Activated CD8-positive, alpha-beta memory T cell treated with anti-CD3 and anti-CD28 coated beads for 36 hours (primary cell): ENCODE results near the gene NID1. TPM values are rescaled to one million over a fixed set of nuclear protein-coding genes. Genes with fewer than 3 reads are reported as not detected.
"Not testable (repeated sequence)": the region's sequence is repeated elsewhere in the genome, so short reads cannot be mapped to it uniquely, and the experiment has no call there.

Experiments
- CTCF ChIA-PET: fragments of 350-600 bp; sonication (Branson Sonifier 250); formaldehyde crosslinking; loops from one replicate; lab custom pipeline; 2021; ENCODE audit warnings: antibody characterized with exemption; lab: Charles Lee
- POLR2A ChIA-PET: fragments of 350-600 bp; sonication (Branson Sonifier 250); formaldehyde crosslinking; loops from one replicate; lab custom pipeline; 2021; ENCODE audit warnings: antibody characterized with exemption; lab: Charles Lee
- total RNA-seq, 2 experiments: library from RNA; stranded (reverse); gene quantifications; one replicate each; pipeline ENCODE4 v1.2.3, GENCODE V29; 2021

NID1 gene
- total RNA-seq, 2 experiments from 2014 or later, result 0.08 TPM

DNA sequence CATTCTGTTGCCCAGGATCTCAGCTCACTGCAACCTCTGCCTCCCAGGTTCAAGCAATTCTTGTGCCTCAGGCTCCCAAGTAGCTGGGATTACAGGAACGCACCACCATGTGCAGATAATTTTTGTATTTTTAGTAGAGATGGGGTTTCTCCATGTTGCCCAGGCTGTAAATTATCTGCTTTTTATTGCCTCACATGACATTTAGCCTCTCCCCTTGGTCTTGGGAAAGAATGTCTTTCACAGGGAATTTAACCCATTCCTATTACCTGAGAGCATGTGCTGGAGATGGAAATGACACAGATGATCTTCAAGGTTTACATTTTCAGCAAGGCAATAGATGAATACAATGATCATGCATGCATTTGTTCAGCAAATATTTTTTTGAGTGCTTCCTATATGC, 75.8 kb downstream of the NID1 start:
- POLR2A ChIA-PET, result no interaction called here
- CTCF ChIA-PET, result interaction anchor here (0.6 kb wide), 1 partner anchor 10 kb away, joined by 3 read pairs; no protein-coding TSS in a partner anchor

DNA sequence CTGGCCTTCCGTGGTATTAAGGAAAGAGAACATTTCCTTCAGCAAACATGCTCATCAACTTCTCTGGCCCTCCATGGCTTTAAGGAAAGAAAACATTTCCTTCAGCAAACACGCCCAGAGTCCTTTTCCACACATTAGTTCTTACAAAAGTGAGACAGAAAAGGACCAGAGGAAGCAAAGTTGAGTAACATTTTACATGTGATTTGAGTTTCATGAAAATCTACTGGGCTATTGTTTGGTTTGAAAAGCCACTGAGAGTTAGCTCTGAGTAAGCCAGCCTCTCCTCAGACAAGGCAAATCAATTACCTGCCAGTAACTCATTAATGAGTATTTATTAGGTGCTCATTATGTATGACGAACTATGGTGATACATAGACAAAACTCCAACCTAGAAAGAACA, 78.0 kb downstream of the NID1 start:
- POLR2A ChIA-PET, result no interaction called here

DNA sequence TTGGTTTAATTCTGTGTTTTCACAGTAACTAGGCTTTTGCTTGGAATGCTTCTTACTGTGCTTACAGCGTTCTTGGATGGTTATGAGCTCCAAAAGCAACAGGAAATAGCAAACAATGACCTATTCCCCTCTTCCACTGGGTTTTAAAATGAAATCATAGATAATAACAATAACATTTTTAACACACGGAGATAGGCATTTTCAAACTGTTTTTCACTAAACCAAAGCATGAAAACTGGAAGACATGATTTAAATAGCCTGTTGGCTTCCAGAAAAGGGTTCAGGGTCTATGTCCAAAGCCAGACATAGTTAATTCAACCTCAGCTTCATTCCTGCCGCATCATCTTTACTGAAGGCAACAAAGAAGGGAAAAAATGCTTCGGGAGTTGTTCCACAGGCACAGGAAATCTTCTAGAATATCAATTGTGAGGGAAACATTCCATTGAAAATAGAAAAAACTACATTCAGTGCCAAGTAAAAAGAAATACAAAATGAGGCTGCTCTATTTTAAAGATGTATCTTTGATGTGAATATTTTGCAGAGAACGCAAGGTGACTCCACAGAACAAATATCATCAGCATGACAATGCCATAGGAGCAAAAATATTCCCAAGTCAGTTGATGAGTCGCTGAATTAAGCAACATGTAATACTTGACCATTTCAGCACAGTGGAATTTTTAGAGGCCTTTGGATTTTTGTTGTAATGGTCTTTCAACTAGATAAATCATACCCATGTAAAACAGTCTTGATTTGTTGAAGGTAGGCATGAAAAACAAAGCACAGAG, 80.7 kb downstream of the NID1 start:
- ChIA-PET CTCF (interaction anchor here (2.1 kb wide), 1 partner anchor 12 kb away, joined by 8 read pairs; no protein-coding TSS in a partner anchor), POLR2A (no interaction called here)

More for the DNA sequence above, 78.0 kb downstream of the NID1 start:
- CTCF ChIA-PET, result no interaction called here

DNA sequence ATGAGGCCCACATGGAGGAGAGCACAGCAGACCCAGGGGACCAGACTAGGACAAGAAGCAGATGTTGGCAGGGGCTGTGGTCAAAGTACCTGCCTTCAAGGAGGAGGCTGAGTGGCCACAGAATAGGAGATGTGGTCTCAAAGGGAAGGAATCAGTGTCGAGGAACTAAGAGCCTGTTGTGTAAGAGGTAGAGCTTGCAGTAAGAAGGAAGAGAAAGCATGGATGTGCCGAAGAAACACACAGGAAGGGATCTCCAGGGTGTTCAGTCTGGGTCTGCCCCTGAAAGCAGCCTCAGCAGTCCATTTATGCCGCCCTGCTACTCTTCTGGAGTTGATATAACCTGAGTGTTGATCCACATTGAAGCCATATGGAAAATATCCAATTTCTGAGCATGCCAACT, 83.9 kb downstream of the NID1 start:
- POLR2A ChIA-PET, result no interaction called here
- CTCF ChIA-PET, result no interaction called here

DNA sequence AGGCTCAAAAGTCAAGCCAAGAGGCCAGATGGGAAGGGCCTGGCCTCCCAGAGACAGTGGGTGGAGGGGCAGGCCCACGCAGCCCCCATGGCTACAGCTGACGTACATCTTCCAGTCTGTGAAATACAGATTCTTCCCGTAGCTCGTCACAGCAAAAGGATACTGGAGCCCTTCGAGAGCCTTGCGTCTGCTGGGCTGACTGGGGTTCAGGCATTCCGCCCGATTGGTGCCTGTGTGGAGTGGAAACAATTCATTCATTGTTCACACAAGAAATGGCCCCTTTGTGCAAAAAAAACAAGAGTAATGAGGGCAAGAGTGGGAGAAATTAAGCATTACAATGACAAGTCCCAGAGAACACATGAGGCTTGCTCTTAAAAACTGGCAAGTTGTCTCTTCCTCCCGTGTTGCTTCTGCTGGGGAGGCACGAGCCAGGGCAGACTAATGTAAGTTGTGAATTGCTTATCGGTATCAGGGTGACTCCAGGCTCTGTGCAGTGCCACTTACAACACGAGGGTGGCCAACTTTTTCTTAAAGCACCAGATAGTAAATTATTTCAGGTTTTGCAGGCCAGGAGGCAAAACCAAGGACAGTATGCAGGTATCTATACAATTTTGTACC, 85.1 kb downstream of the NID1 start:
- POLR2A ChIA-PET, result no interaction called here
- CTCF ChIA-PET, result interaction anchor here (0.5 kb wide), 1 partner anchor 9 kb away, joined by 3 read pairs; no protein-coding TSS in a partner anchor

DNA sequence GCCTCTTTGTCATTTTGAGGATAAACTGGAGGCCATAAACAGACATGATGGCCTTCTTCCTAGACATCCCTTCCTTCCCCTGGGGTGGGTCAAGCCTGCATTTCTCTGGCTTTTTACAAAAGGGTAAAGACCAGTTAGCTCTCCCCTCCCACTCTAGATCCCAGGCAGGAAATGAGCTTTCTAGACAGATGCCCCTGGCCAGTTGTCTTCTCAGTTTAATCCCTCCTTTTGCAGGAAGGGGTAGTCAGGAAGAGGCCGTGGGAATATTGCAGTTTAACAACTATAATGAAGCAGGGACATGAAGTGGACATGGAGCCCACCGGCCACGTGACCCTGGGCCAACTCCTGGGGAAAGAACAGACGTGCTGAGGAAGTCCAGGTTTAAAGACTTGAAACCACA, 85.7 kb downstream of the NID1 start:
- CTCF ChIA-PET, result interaction anchor here (0.5 kb wide), 1 partner anchor 9 kb away, joined by 3 read pairs; no protein-coding TSS in a partner anchor
- POLR2A ChIA-PET, result no interaction called here

DNA sequence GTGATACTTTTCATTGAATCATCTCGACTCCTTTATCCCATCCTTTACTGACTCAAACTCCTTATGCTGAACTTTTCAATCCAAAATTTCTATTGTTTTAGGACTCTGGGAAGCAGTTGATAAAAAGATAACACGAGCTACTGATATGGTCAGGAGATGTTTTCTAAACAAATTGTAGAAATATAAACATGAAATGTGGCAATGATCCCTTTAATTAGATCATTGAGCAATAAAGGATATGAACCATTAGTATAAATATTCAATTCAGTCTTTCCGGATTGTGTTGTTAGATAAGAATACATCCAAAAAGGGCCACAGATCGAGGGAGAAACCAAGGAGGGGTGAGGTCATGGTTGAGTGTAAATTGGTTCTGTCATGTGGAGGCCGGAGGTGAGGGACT, 88.4 kb downstream of the NID1 start:
- POLR2A ChIA-PET, result no interaction called here
- CTCF ChIA-PET, result no interaction called here

DNA sequence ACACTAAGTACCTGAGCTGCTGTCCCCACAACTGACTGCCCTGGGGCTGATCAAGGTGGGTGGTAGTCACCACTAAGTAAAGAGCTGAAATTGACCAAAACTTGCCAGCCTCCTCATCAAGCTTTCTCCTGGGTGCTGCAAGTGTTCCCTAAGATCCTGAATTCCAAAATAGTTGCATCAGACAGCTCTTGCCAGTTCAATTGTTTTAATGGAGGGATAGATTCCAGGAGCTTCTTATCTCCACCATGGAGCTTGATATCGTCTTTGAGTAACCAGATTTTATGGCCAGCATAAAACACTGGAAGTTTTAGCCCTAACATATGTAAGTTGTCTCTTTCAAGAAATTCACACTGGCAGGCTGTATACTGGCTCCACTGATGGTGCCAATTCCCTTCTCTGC, 90.3 kb downstream of the NID1 start:
- POLR2A ChIA-PET, result interaction anchor here (0.5 kb wide), 1 partner anchor 20 kb away, joined by 3 read pairs; no protein-coding TSS in a partner anchor
- CTCF ChIA-PET, result interaction anchor here (0.5 kb wide), 1 partner anchor 42 kb away, joined by 3 read pairs; no protein-coding TSS in a partner anchor

DNA sequence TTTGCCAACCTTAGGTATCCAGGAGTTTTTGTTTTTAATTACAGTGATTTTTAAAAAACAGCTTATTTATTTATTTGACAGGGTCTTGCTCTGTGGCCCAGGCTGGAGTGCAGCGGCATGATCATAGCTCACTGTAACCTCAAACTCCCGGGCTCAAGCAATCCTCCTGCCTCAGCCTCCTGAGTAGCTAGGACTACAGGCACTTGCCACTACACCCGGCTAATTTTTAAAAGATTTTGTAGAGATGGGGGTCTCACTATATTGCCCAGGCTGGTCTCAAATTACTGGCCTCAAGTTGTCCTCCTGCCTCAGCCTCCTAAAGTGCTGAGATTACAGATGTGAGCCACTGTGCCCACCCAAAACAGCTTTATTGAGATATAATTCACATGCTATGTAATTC, 92.2 kb downstream of the NID1 start:
- ChIA-PET CTCF (interaction anchor here (0.8 to 2.7 kb wide), 12 partner anchors 13 to 459 kb away, joined by 3 to 11 read pairs (median 6); no protein-coding TSS in a partner anchor), POLR2A (interaction anchor here (1.0 to 2.1 kb wide), 2 partner anchors 104 to 107 kb away, joined by 4 to 12 read pairs; partner anchors contain the start of gene LYST)

DNA sequence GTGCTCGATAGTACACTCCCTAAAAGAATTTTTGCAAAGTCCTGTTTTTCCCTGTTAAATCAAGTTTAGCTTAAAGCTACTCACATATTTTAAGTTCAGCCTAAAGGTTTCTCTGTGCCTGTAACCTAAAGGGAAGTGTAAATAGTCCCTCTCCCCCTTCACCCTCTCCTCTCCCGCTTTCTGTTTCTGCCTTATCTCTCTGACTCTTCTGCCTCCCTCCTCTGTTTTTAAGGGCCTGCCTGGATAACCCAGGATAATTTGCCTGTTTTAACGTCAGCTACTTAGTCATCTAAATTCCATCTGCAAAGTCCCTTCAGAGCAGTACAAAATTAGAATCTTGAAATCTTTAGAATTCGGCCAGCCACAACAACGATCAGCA, 92.6 kb downstream of the NID1 start:
- CTCF ChIA-PET, result interaction anchor here (0.6 to 2.7 kb wide), 41 partner anchors 13 to 468 kb away, joined by 3 to 14 read pairs (median 4); partner anchors contain the start of genes B3GALNT2 and LYST
- POLR2A ChIA-PET, result interaction anchor here (0.8 to 2.1 kb wide), 4 partner anchors 84 to 115 kb away, joined by 4 to 12 read pairs (median 6); partner anchors contain the start of gene LYST

DNA sequence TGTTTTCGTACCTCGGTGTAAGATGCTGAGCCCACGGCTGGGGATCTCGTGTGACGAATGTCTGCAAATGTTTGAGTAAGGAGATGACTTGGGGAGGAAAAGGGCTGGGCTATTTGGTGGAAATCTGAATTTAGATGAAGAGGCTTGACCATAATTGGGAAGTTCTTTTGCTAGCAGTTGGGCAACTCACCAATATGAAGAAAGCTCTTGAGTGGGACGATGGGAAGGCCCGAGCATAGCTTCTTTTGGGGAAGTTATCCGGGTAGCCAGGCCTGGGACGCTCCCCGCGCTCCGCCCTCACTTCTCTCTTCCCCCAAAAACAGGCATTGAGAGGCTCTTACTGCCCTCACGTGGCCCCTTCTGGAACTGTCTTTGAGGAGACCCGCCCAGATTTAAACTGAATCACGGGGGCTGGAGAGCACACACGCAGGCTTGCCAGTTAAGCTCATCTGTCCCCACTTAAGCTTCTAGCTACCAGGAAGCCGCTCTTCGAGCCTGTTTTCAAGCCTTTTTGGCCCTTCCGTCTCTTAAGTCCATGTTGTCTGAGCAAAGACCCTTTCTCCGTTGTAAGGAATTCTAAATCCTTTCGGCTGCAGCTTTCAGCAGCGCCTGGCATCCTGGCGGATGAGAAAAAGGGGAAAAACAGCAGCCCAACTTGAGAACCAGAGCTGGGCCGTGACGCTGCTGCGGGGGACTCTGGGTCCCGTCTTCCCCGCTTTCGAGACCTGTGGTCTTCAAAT, 93.1 kb downstream of the NID1 start:
- POLR2A ChIA-PET, result interaction anchor here (0.6 to 2.1 kb wide), 7 partner anchors 19 to 466 kb away, joined by 3 to 12 read pairs (median 5); partner anchors contain the start of gene LYST
- CTCF ChIA-PET, result interaction anchor here (0.6 to 2.7 kb wide), 47 partner anchors 14 to 1024 kb away, joined by 3 to 14 read pairs (median 4); partner anchors contain the start of genes B3GALNT2 and LYST

DNA sequence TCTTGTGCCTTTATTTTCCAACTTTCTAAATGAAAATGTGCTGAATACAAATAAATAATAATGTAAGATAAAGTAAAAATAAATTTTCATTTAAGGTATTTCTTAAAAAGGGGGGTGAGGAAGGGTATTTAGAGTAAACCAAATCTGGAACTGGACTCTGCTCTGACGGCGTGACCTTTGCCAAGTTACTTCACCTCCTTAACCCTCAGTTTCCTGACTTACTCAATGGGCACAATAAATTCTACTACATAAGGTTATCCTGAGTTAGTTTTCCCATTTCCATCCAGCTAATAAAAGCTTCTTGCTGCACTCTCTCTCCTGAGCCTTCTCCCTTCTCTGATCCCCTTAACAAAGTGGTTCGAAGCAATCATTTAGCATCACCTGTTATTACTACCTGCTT, 93.9 kb downstream of the NID1 start:
- POLR2A ChIA-PET, result interaction anchor here (0.7 to 2.1 kb wide), 3 partner anchors 18 to 113 kb away, joined by 3 to 12 read pairs (median 5); partner anchors contain the start of gene LYST
- CTCF ChIA-PET, result interaction anchor here (0.6 to 2.7 kb wide), 36 partner anchors 13 to 1023 kb away, joined by 3 to 14 read pairs (median 4); partner anchors contain the start of genes B3GALNT2 and LYST

DNA sequence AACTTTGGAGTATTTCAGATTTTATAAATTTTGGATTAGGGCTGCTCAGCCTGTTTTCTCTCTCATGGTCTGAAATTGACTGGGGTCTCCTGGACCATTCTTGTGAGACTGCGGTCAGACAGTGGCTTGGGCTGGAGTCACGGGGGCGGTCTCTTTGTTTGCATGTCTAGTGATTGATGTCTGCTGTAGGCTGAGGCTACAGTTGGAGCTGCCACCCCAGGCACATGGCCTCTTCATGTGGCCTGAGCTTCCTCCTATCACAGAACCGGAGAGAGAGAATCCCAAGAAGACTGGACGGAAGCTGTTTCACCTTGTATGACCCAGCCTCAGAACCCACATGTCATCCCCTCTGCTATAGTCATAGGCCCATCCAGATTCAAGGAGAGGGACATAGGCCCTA, 96.1 kb downstream of the NID1 start:
- CTCF ChIA-PET, result no interaction called here
- POLR2A ChIA-PET, result no interaction called here

DNA sequence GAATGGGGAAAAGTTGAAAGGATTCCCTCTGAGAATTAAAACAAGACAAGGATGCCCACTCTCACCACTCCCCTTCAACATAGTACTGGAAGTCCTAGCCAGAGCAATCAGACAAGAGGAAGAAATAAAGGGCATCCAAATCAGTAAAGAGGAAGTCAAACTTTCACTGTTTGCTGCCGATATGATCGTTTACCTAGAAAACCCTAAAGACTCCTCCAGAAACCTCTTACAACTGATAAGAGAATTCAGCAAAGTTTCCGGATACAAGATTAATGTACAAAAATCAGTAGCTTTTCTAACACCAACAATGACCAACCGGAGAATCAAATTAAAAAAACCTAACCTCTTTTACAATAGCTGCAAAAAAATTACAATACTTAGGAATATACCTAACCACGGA, 98.8 kb downstream of the NID1 start:
- CTCF ChIA-PET, POLR2A ChIA-PET: not testable (repeated sequence)

DNA sequence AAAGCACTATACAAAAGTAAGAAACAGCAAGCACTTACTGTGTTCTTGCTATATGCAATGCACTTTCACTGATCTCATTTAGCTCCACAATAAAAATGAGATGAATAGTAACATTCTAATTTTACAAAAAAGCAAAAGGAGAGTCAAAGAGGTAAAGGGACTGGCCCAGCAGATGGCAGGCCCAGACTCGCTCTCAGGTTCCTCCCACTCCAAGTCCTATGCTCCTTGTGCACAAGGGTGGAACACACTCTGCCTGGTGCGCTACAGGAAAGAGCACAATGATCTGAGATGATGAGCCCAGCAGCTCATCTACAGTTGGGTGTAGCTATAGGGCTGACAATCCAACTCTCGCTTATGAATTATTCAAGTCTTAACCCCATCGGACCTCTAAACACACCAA, 104.1 kb downstream of the NID1 start:
- CTCF ChIA-PET, result no interaction called here

DNA sequence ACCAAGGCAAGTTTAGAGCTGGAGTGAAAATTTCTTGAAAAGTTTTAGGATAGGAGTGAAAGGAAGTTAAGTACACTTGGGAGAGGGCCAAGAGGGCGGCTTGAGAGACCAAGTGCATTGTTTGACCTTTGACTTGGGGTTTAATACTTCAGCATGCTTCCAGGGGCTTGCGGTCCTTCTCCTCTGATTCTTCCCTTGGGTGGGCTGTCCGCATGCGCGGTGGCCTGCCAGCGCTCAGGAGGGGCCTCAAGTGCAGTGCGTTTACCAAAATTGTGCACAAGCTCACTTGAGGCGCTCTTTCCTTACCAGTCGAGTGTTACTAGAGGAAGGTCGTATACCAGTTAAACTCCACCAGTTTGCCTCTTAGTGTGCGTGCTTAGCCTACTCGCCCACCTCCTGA, 106.9 kb downstream of the NID1 start:
- CTCF ChIA-PET, result interaction anchor here (0.7 to 3.3 kb wide), 2 partner anchors 14 to 29 kb away, joined by 3 to 14 read pairs; no protein-coding TSS in a partner anchor
- POLR2A ChIA-PET, result no interaction called here

More for the DNA sequence above, 104.1 kb downstream of the NID1 start:
- POLR2A ChIA-PET, result no interaction called here

DNA sequence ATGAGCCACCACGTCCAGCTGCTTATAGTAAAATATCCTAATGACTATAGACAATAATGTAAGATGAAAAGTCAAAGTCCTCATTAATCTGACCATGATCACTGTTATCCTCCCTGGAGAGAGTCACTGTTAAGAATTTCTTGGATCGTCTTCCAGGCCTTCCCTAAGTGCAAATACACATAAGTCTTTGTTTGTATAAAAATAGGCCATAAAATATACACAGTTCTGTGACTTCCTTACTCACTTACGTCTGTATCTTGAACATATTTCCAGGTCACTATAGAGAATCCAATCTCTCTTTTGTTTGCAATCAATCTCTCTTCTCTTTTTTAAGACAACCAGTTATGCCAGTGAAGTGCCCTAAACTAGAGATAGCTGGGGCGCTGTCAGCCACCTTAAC, 109.1 kb downstream of the NID1 start:
- ChIA-PET CTCF (no interaction called here), POLR2A (no interaction called here)
